NCI-H460 (cell line): Measurements from ENCODE around the gene TIMM21. TPM values are rescaled to one million over a fixed set of nuclear protein-coding genes. Genes with fewer than 3 reads are reported as not detected.

Experiments
- DNase-seq: peaks from one replicate; pipeline ENCODE4 v3.0.0-alpha.2; 2016; ENCODE audit warnings: low read depth; ENCODE audit errors: extremely low read depth
- total RNA-seq: library from RNA; depleted of rRNA; stranded (reverse); fragments of >200 nt; shearing (Covaris generic); gene quantifications from 2 replicates; pipeline ENCODE4 v1.2.3, GENCODE V29; 2014; rRNA removed

TIMM21 gene
- total RNA-seq, 1 experiment from 2014 or later, result 43.5 TPM

DNA sequence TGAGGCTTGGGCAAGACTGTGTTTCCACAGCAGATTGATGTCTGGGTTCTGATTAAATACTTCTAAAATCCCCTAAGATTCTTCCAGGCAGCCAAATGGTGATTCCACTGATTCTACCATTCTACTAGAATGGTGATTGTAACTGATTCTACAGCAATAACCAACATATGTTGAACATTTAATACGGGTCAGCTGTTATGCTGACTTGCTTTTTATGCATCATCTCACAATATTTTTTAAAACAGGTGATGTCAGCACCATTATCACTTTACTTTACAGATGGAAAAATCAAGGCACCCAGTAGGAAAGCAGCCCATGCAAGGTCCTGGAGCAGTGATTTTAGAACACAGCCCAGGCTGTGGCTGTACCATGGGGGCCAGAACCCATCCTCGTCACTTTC is 37.5 kb downstream of the TIMM21 start:
- no peak for DNase-seq

DNA sequence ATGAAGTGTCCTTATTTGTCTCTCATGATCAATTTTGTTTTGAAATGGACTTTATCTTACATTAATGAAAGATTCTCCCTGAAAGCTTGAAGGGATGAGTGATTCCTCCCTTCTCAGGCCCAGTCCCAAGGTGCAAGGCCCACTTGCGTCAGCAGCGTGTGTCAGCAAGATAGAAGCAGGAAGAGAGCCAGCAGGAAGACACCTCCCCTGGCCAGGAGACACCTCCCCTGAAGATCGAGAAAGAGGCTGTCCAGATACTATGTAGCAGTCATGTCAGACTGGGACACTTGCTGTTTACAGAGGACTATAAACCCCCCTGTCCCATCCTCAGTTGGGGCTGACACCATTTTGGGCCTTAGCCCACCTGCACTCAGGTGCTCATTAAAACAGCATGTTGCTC is 38.3 kb downstream of the TIMM21 start:
- DNase-seq, result no peak

DNA sequence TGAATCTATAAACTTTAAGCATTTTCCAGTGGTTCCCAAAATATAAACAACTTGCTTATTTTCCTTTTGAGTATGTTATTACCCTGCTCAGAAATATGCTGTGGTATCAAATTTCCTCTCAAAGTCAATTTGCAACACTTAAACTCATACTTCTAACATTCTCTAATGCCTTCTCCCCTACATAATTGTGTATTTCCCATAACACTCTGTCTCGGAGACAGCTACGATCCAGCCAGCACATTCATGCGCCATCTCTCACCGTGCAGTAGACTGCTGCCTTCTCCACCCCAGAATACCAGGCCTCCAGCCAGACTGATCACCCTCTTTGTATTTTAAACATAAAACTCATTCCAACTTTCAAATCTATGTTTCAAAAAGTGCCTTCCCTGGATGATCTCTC is 41.8 kb downstream of the TIMM21 start:
- DNase-seq, result no peak

DNA sequence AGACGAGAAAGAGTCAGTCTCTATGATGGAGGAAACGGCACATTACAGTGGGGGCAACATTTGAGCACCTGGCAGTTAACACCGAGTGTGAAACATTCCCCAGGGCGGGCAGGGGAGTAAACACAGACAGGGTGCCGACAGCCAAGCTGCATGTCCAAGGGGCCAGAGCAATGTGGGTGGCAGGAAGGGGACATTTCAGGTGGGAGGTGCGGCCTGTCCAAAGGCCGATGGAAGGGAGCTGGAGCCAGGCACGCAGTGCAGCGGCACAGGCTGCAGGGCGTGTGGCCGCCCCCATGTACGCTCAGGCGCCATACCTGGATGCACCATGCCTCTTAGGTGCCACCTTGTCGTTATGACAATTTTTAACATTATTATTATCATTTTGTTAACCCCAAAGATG is 43.3 kb downstream of the TIMM21 start:
- no peak for DNase-seq

DNA sequence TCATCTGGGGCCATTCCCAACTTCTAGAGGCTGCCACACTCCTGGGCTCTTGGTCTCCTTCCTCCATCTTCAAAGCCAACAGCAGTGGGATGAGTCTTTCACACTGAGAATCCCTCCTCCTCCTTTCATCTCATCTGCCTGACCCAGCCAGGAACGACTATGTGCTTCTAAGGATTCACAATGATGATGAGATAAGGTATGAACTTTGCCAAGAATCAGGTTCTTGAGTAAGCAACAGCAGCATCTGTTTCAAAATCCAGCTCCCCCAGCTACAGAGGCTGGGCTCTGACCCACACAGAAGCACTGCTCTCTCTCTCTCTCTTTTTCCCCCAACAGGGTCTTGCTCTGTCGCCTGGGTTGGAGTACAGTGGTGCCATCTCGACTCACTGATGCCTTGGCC is 46.4 kb downstream of the TIMM21 start:
- no peak for DNase-seq

DNA sequence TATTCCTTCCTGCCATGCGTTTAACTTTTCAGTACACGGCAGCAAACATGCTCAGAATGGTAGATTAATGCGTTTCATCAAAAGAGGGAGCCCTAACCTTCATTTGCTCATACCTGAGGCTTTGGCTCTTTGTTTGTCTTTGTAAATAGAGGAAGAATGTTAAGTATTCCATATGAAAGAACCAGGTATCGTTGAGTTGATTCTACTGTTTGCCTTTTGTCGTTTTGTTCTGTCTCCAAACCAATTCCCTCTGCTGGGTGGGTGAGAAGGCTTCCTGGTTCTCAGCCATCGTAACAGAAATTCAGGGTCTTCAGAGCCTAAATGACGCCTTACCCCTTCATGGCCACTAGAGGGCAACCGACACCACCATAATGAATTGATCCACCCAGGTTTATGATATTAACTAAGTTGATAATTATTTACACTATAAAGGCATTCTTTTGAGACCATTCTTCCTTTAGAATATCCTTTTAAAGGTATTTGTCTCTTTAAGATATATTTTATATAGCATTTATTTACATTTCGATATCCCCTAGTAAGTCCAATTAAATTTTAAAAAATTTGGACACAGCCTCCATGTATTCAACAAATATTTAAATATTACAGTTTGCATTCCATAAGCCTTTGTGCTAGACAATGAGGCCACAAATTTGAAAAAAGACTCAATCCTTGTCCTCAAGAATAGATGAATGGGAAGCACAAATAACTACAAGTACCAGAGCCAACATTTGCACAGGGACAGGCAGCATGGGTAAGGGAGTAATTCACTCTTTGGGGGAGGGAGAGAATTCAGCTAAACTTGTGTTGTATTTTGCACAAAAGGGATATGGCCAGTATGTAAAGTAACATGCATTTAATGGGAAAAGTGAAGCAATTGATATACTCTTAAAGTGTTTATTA is 48.1 kb downstream of the TIMM21 start:
- DNase-seq, result peak; percentile 59

DNA sequence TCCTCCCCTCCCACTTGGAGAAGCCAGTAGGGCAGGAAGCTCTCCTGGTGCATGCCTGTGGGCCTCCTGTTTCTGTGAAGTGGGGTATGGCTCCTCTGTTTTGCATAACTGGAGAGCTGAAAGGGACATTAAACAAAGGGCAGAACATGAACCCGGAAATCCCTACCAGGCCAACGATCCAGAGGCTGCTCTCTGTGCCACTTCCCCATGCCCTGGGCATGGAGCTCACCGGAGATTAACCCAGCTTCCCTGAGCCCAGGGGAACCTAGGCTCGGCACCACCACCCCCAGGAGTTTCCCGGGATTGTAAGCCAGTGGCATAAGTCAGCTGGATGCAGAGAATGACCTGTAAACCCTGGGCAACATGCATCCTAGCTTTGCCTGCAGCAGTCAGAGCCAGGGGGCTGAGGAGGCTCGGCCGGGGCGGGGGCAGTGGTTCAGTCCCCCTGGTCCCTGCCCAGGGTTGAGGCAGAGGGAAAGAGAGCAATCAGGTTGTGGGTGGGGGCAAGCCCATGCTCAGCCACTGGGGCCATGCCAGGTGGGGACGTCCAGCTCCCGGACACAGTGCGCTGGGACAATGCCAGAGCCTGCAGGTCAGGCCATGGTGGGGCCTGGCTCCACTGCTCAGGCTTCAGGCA is 49.5 kb downstream of the TIMM21 start:
- no peak for DNase-seq

DNA sequence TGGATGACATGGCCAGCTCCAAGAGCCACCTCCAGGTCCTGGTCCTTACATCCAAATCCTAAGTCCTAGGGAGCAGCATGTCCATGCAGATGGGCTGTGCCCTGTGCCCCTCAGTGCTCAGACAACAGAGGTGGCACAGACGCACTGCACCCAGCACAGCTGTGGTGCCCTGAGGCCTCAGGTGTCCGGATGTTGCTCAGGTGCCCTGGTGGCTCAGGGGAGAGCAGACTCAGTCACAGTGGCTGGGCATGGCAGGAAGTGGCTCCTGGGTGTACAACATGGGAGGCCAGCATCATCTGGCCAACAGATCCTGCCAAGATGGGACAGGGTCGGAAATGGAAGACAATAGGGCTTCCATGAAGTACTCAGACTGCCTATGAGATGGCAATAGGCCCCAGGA is 50.1 kb downstream of the TIMM21 start:
- DNase-seq, result no peak

DNA sequence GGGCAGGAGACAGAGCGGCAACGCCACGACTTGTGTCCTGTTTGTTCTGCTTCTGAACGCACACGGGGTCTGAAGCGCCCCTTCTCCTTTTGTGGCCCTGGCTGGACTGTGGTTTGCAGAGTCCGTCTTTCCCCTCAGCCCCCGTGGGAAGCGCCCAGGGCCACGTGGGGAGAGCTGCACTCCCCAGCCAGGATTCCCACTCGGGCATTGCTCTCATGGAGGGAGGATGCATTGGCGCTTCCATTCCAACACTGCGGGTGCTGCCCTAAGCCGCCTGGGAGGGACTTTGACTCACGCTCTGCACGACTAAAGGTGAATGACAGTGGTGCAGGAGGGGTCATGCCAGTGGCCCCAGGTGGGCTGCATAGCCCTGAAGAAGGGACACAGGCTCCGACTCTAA is 52.5 kb downstream of the TIMM21 start:
- no peak for DNase-seq

DNA sequence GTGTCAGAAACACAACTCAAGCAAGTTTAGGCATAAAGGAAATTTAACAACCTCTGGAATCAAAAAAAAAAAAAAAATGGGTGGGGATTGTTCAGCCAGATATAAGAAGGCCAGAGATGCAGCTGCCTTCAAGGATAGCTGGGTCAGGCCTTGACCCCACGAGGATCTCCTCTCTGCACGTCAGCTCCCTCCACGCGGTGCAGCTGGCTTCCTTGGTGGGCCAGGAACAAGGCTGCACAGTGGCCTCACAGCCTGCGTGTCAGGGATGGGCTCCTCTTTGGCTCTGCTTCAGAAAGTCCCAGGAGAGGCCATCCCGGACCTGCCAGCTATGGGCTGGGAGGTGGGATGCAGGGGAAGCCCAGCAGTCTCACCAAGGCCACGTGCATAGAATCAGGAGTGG is 55.5 kb downstream of the TIMM21 start:
- no peak for DNase-seq

DNA sequence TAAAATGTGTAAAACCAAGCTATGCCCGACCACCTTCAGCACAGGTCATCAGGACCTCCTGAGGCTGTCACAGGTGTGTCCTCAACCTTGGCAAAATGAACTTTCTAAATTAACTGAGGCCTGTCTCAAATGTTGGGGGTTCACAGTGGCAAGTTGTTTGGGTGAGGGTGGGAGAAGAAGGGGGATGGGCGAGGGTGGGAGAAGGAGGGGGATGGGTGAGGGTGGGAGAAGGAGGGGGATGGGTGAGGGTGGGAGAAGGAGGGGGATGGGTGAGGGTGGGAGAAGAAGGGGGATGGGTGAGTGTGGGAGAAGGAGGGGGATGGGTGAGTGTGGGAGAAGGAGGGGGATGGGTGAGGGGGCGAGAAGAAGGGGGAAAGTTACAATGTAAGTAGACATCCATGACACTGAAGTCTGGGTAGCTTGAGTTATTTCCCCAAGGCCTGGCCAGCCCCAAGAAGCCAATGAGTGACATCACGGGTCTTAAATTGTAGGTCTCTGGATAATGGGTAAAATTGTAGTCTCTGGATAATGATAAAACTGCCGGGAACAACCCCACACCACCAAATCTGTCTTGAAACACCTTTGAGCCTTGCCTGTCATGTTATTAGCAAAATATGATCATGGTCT is 56.3 kb downstream of the TIMM21 start:
- no peak for DNase-seq

Other genes starting within 250 kb of the TIMM21 start
- 1.1 and 1.5 TPM in 2 replicates for gene FBXO15, start 689 bp upstream of the TIMM21 start, total RNA-seq
- gene CYB5A, start 143.4 kb downstream of the TIMM21 start, total RNA-seq, result 72.0 and 84.4 TPM in 2 replicates
- not detected in 2 replicates for gene C18orf63, start 167.3 kb downstream of the TIMM21 start, total RNA-seq